ENCODE results near the gene TRIM17. TPM values are rescaled to one million over a fixed set of nuclear protein-coding genes. Genes with fewer than 3 reads are reported as not detected.
A peak's percentile ranks its signal among the peaks of the same experiment; 100 is the strongest.

Gene TRIM17
- total RNA-seq, 2 donors from 2014 or later, result not detected

GRCh38 chr1:228417483-228418203, 982 bp upstream of the TRIM17 start:
- no peaks in the 10 kb centered on the region for H3K36me3 ChIP-seq
- DNase-seq (ENCODE audit: low spot score), result no peak
- H3K9me3 ChIP-seq, result no peaks in the 10 kb centered on the region
- H3K4me1 ChIP-seq, result peaks cover 0 to 20% of the 10 kb centered on the region in 2 donors
- no peak overlapping the region for H3K4me3 ChIP-seq
- H3K27me3 ChIP-seq, result peaks cover 0 to 11% of the 10 kb centered on the region in 2 donors
- H3K27ac ChIP-seq, result no peak overlapping the region
- TF ChIP-seq CTCF (IDR thresholded peaks at IDR 0.05), result no peak

- no peak overlapping the region for H3K27ac ChIP-seq
- peaks cover 0 to 11% of the 10 kb centered on the region in 2 donors for H3K27me3 ChIP-seq
- no peak for DNase-seq (ENCODE audit: low spot score)
- no peaks in the 10 kb centered on the region for H3K36me3 ChIP-seq
- H3K4me3 ChIP-seq, result peak overlapping the region; percentile 41 to 56
- no peaks in the 10 kb centered on the region for H3K9me3 ChIP-seq
- TF ChIP-seq CTCF (IDR thresholded peaks at IDR 0.05), result no peak
- peaks cover 0 to 20% of the 10 kb centered on the region in 2 donors for H3K4me1 ChIP-seq
These were observed 400 bp upstream of the TRIM17 start for GRCh38 chr1:228417061-228417460.

GRCh38 chr1:228415853-228416216, 826 bp downstream of the TRIM17 start:
- Histone ChIP-seq H3K36me3 (no peaks in the 10 kb centered on the region), H3K9me3 (no peaks in the 10 kb centered on the region), H3K27ac (peak overlapping the region in 1 of 2 donors; percentile 24), H3K4me1 (peaks cover 0 to 20% of the 10 kb centered on the region in 2 donors), H3K4me3 (peak overlapping the region; percentile 41 to 56), H3K27me3 (peaks cover 0 to 11% of the 10 kb centered on the region in 2 donors)
- no peak for DNase-seq (ENCODE audit: low spot score)
- no peak for TF ChIP-seq CTCF (IDR thresholded peaks at IDR 0.05)

GRCh38 chr1:228415221-228415620, 1.4 kb downstream of the TRIM17 start:
- Histone ChIP-seq H3K27ac (no peak overlapping the region), H3K9me3 (no peaks in the 10 kb centered on the region), H3K4me3 (no peak overlapping the region), H3K36me3 (no peaks in the 10 kb centered on the region), H3K27me3 (peaks cover 0 to 11% of the 10 kb centered on the region in 2 donors), H3K4me1 (peaks cover 0 to 20% of the 10 kb centered on the region in 2 donors)
- no peak for DNase-seq (ENCODE audit: low spot score)
- TF ChIP-seq CTCF (IDR thresholded peaks at IDR 0.05), result no peak

- Histone ChIP-seq H3K4me3 (no peak overlapping the region), H3K27ac (no peak overlapping the region), H3K36me3 (no peaks in the 10 kb centered on the region), H3K4me1 (peaks cover 0 to 20% of the 10 kb centered on the region in 2 donors), H3K9me3 (no peaks in the 10 kb centered on the region), H3K27me3 (peaks cover 0 to 11% of the 10 kb centered on the region in 2 donors)
- DNase-seq (ENCODE audit: low spot score), result no peak
- TF ChIP-seq CTCF (IDR thresholded peaks at IDR 0.05), result no peak
These were observed 2.0 kb downstream of the TRIM17 start for GRCh38 chr1:228414511-228415211.
